COLO668 (cell line): Measurements from ENCODE around the gene NT5DC4.
A peak's percentile ranks its signal among the peaks of the same experiment; 100 is the strongest.

Experiments
- DNase-seq: peaks from one replicate; lab custom pipeline; 2025; ENCODE audit not compliant: unreplicated experiment; lab: John Stamatoyannopoulos, UW

NT5DC4 gene

GRCh38 chr2:112723547-112723940 is 2.7 kb downstream of the NT5DC4 start:
- DNase-seq = no peak

GRCh38 chr2:112723995-112724394 is 3.2 kb downstream of the NT5DC4 start:
- no peak for DNase-seq

GRCh38 chr2:112724591-112725525 is 4.0 kb downstream of the NT5DC4 start:
- no peak for DNase-seq

GRCh38 chr2:112725545-112726457 is 5.0 kb downstream of the NT5DC4 start:
- DNase-seq = no peak

GRCh38 chr2:112726487-112727190 is 5.8 kb downstream of the NT5DC4 start:
- peak; percentile 88 for DNase-seq

- no peak for DNase-seq
Observed at GRCh38 chr2:112727276-112728028, 6.6 kb downstream of the NT5DC4 start.

GRCh38 chr2:112728029-112728362 is 7.2 kb downstream of the NT5DC4 start:
- no peak for DNase-seq

- DNase-seq = no peak
Observed at GRCh38 chr2:112728378-112729175, 7.8 kb downstream of the NT5DC4 start.

- DNase-seq = no peak
Observed at GRCh38 chr2:112730216-112730615, 9.4 kb downstream of the NT5DC4 start.

GRCh38 chr2:112730791-112731190 is 10.0 kb downstream of the NT5DC4 start:
- no peak for DNase-seq

GRCh38 chr2:112731479-112731878 is 10.7 kb downstream of the NT5DC4 start:
- DNase-seq = no peak

GRCh38 chr2:112733456-112733855 is 12.6 kb downstream of the NT5DC4 start:
- no peak for DNase-seq

- no peak for DNase-seq
Observed at GRCh38 chr2:112733871-112734270, 13.1 kb downstream of the NT5DC4 start.

GRCh38 chr2:112737542-112738232 is 16.9 kb downstream of the NT5DC4 start:
- DNase-seq = no peak

- no peak for DNase-seq
Observed at GRCh38 chr2:112740527-112740926, 19.7 kb downstream of the NT5DC4 start.

GRCh38 chr2:112749755-112750559 is 29.1 kb downstream of the NT5DC4 start:
- peak; percentile 64 for DNase-seq

GRCh38 chr2:112750560-112750843 is 29.7 kb downstream of the NT5DC4 start:
- DNase-seq = no peak

- DNase-seq = no peak
Observed at GRCh38 chr2:112751451-112752197, 30.8 kb downstream of the NT5DC4 start.
